Nephron (organoid): ENCODE data around the gene UTS2R.

Experiments
- H3K27ac Mint-ChIP-seq, 3 experiments: 2 replicates each; pipeline ENCODE4 v1.8.0; 2020; ENCODE audit warnings: mixed read lengths in 3 of 3, mild to moderate bottlenecking in 2 of 3, moderate library complexity in 1 of 3
- H3K27me3 Mint-ChIP-seq: 2 replicates; pipeline ENCODE4 v1.8.0; 2021; ENCODE audit warnings: low read depth, mild to moderate bottlenecking, moderate library complexity, mixed read lengths
- H3K36me3 Mint-ChIP-seq: 2 replicates; pipeline ENCODE4 v1.8.0; 2020; ENCODE audit warnings: low read depth, mixed read lengths
- H3K4me1 Mint-ChIP-seq: 2 replicates; pipeline ENCODE4 v1.8.0; 2020; ENCODE audit warnings: mixed read lengths
- H3K4me3 Mint-ChIP-seq, 3 experiments: 2 replicates each; pipeline ENCODE4 v1.8.0; 2020; ENCODE audit warnings: mild to moderate bottlenecking in 3 of 3, mixed read lengths in 3 of 3, moderate library complexity in 2 of 3
- H3K9me3 Mint-ChIP-seq: 2 replicates; pipeline ENCODE4 v1.8.0; 2020; ENCODE audit warnings: mixed read lengths
- CTCF ChIP-seq, 3 experiments: fragments of 200-600 bp; sonication (generic); IDR thresholded peaks; one replicate each; pipeline ENCODE4 v1.5.0; 2021; ENCODE audit warnings: antibody characterized with exemption in 3 of 3; ENCODE audit not compliant: unreplicated experiment in 3 of 3

Gene UTS2R

GRCh38 chr17:82406131-82406671 is 34.6 kb downstream of the UTS2R start:
- Mint-ChIP-seq H3K4me3 (no peak overlapping the region), H3K36me3 (peaks cover 17% of the 10 kb centered on the region), H3K9me3 (no peaks in the 10 kb centered on the region)

GRCh38 chr17:82407255-82407654 is 35.7 kb downstream of the UTS2R start:
- H3K4me1 Mint-ChIP-seq, result peaks cover 23% of the 10 kb centered on the region

More at GRCh38 chr17:82406131-82406671, 34.6 kb downstream of the UTS2R start:
- Mint-ChIP-seq H3K27ac (no peak overlapping the region), H3K4me1 (peaks cover 27% of the 10 kb centered on the region), H3K27me3 (no peaks in the 10 kb centered on the region)
- no peak for TF ChIP-seq CTCF (IDR thresholded peaks at IDR 0.05; ENCODE audit: unreplicated experiment in 3 of 3)

GRCh38 chr17:82408288-82408937 is 36.8 kb downstream of the UTS2R start:
- H3K27ac Mint-ChIP-seq, result no peak overlapping the region
- no peaks in the 10 kb centered on the region for H3K9me3 Mint-ChIP-seq
- H3K27me3 Mint-ChIP-seq, result no peaks in the 10 kb centered on the region
- H3K4me3 Mint-ChIP-seq, result no peak overlapping the region
- TF ChIP-seq CTCF (IDR thresholded peaks at IDR 0.05; ENCODE audit: unreplicated experiment in 3 of 3), result no peak
- H3K4me1 Mint-ChIP-seq, result peaks cover 28% of the 10 kb centered on the region
- peaks cover 12% of the 10 kb centered on the region for H3K36me3 Mint-ChIP-seq

More at GRCh38 chr17:82407255-82407654, 35.7 kb downstream of the UTS2R start:
- no peak overlapping the region for H3K4me3 Mint-ChIP-seq
- no peaks in the 10 kb centered on the region for H3K9me3 Mint-ChIP-seq
- no peak for TF ChIP-seq CTCF (IDR thresholded peaks at IDR 0.05; ENCODE audit: unreplicated experiment in 3 of 3)
- no peaks in the 10 kb centered on the region for H3K27me3 Mint-ChIP-seq
- no peak overlapping the region for H3K27ac Mint-ChIP-seq
- H3K36me3 Mint-ChIP-seq, result peaks cover 13% of the 10 kb centered on the region

- no peak for TF ChIP-seq CTCF (IDR thresholded peaks at IDR 0.05; ENCODE audit: unreplicated experiment in 3 of 3)
- peaks cover 28% of the 10 kb centered on the region for H3K4me1 Mint-ChIP-seq
- no peak overlapping the region for H3K27ac Mint-ChIP-seq
- peaks cover 8% of the 10 kb centered on the region for H3K36me3 Mint-ChIP-seq
- no peaks in the 10 kb centered on the region for H3K9me3 Mint-ChIP-seq
- peak overlapping the region in 1 of 3 experiments; percentile 52 for H3K4me3 Mint-ChIP-seq
- H3K27me3 Mint-ChIP-seq, result no peaks in the 10 kb centered on the region
Observed at GRCh38 chr17:82408938-82409318, 37.4 kb downstream of the UTS2R start.

- Mint-ChIP-seq H3K36me3 (peaks cover 11% of the 10 kb centered on the region), H3K27me3 (no peaks in the 10 kb centered on the region), H3K27ac (no peak overlapping the region), H3K9me3 (no peaks in the 10 kb centered on the region), H3K4me3 (no peak overlapping the region), H3K4me1 (peaks cover 34% of the 10 kb centered on the region)
- TF ChIP-seq CTCF (IDR thresholded peaks at IDR 0.05; ENCODE audit: unreplicated experiment in 3 of 3), result no peak
Observed at GRCh38 chr17:82410014-82410716, 38.6 kb downstream of the UTS2R start.
